HepG2 (cell line): ENCODE results near the gene DENND4B. TPM values are rescaled to one million over a fixed set of nuclear protein-coding genes. Genes with fewer than 3 reads are reported as not detected.
A peak's percentile ranks its signal among the peaks of the same experiment; 100 is the strongest.

Experiments used
- DNMT1 ChIP-seq: sonication (generic); formaldehyde crosslinking; IDR thresholded peaks from 2 replicates; pipeline ENCODE4 v1.5.1; 2020; ENCODE audit warnings: mild to moderate bottlenecking, missing genetic modification reagents
- FOXC1 ChIP-seq: sonication (generic); formaldehyde crosslinking; IDR thresholded peaks from 2 replicates; pipeline ENCODE4 v1.8.0; 2022; ENCODE audit warnings: mild to moderate bottlenecking, missing genetic modification reagents, borderline replicate concordance
- GATAD2A ChIP-seq: IDR thresholded peaks from 2 replicates; pipeline ENCODE4 v1.6.1; 2016
- HOXA7 ChIP-seq: sonication (generic); formaldehyde crosslinking; IDR thresholded peaks from 2 replicates; pipeline ENCODE4 v1.8.1; 2022; ENCODE audit warnings: mild to moderate bottlenecking, missing genetic modification reagents, moderate library complexity
- KDM6A ChIP-seq: IDR thresholded peaks from 2 replicates; pipeline ENCODE4 v1.6.1; 2016; ENCODE audit warnings: low read depth
- MTF1 ChIP-seq: sonication (generic); formaldehyde crosslinking; IDR thresholded peaks from 2 replicates; pipeline ENCODE4 v1.5.0; 2020; ENCODE audit warnings: missing genetic modification reagents
- NR3C1 ChIP-seq: sonication (generic); formaldehyde crosslinking; IDR thresholded peaks from 2 replicates; pipeline ENCODE4 v1.4.0; 2020; ENCODE audit warnings: missing genetic modification reagents
- SP2 ChIP-seq: sonication (generic); formaldehyde crosslinking; IDR thresholded peaks from 2 replicates; pipeline ENCODE4 v1.5.1; 2020; ENCODE audit warnings: mild to moderate bottlenecking, missing genetic modification reagents
- TMF1 ChIP-seq: sonication (generic); formaldehyde crosslinking; IDR thresholded peaks from 2 replicates; pipeline ENCODE4 v1.8.1; 2022; ENCODE audit warnings: low read depth, missing genetic modification reagents
- TOPORS ChIP-seq: sonication (generic); formaldehyde crosslinking; IDR thresholded peaks from 2 replicates; pipeline ENCODE4 v1.8.0; 2023; ENCODE audit warnings: mild to moderate bottlenecking, missing genetic modification reagents
- ZNF567 ChIP-seq: sonication (generic); formaldehyde crosslinking; IDR thresholded peaks from 2 replicates; pipeline ENCODE4 v1.8.1; 2023; ENCODE audit warnings: mild to moderate bottlenecking, missing genetic modification reagents, borderline replicate concordance
- ZNF674 ChIP-seq: sonication (generic); formaldehyde crosslinking; IDR thresholded peaks from 2 replicates; pipeline ENCODE4 v1.5.0; 2020; ENCODE audit warnings: low read depth, mild to moderate bottlenecking, missing genetic modification reagents
- ZNF761 ChIP-seq: sonication (generic); formaldehyde crosslinking; conservative IDR thresholded peaks from 2 replicates; pipeline ENCODE4 v1.4.0; 2020; ENCODE audit warnings: mild to moderate bottlenecking, missing genetic modification reagents
- ZNF766 ChIP-seq: sonication (generic); formaldehyde crosslinking; IDR thresholded peaks from 2 replicates; pipeline ENCODE4 v1.5.0; 2020; ENCODE audit warnings: missing genetic modification reagents, borderline replicate concordance
- polyA plus RNA-seq, 8 experiments: library from polyadenylated mRNA; depleted of rRNA in 3 of 8; stranded (reverse) in 7 of 8; unstranded in 1 of 8; fragments of >200 nt; fragmentation: Illumina TruSeq in 4 of 8; extraction: Trizol in 4 of 8; gene quantifications; 2 replicates each; pipeline versions ENCODE4 v1.2.1 to v1.2.3, GENCODE V29; 2011 to 2016; ENCODE audit warnings: low read depth in 4 of 8, missing spikeins in 1 of 8, mixed read lengths in 1 of 8; ENCODE audit not compliant: insufficient read depth in 1 of 8
- total RNA-seq, 5 experiments: library from RNA; depleted of rRNA; stranded (reverse); fragments of >200 nt; fragmentation: Illumina TruSeq; extraction: Trizol; gene quantifications; 2 replicates each; pipeline ENCODE4 v1.2.3, GENCODE V29; 2016; ENCODE audit warnings: low read depth in 1 of 5
- TF ChIP-seq, protein P1 (sequence below): sonication (generic); formaldehyde crosslinking; IDR thresholded peaks from 2 replicates; pipeline ENCODE4 v1.4.0; 2020; ENCODE audit warnings: mild to moderate bottlenecking, missing genetic modification reagents
- TF ChIP-seq, protein P2 (sequence below): sonication (generic); formaldehyde crosslinking; IDR thresholded peaks from 2 replicates; pipeline ENCODE4 v1.4.0; 2020; ENCODE audit warnings: missing genetic modification reagents
- TF ChIP-seq, protein P3 (sequence below): sonication (generic); formaldehyde crosslinking; IDR thresholded peaks from 2 replicates; pipeline ENCODE4 v1.5.0; 2020; ENCODE audit warnings: missing genetic modification reagents, mild to moderate bottlenecking, borderline replicate concordance
- TF ChIP-seq, protein P4 (sequence below): sonication (generic); formaldehyde crosslinking; conservative IDR thresholded peaks from 2 replicates; pipeline ENCODE4 v1.4.0; 2020; ENCODE audit warnings: missing genetic modification reagents
- TF ChIP-seq, protein P5 (sequence below): sonication (generic); formaldehyde crosslinking; IDR thresholded peaks from 2 replicates; pipeline ENCODE4 v1.5.1; 2020; ENCODE audit warnings: missing genetic modification reagents, mild to moderate bottlenecking, borderline replicate concordance
- TF ChIP-seq, protein P6 (sequence below): sonication (generic); formaldehyde crosslinking; IDR thresholded peaks from 2 replicates; pipeline ENCODE4 v1.4.0; 2020; ENCODE audit warnings: missing genetic modification reagents
- TF ChIP-seq, protein P7 (sequence below): sonication (generic); formaldehyde crosslinking; IDR thresholded peaks from 2 replicates; pipeline ENCODE4 v1.5.0; 2020; ENCODE audit warnings: missing genetic modification reagents, mild to moderate bottlenecking, borderline replicate concordance

DENND4B gene
- total and polyA plus RNA-seq, 2 of the 13 experiments (the other 11 are each of a cell fraction or from before 2014, with no cell fraction given): 15.1 to 20.3 TPM

DNA sequence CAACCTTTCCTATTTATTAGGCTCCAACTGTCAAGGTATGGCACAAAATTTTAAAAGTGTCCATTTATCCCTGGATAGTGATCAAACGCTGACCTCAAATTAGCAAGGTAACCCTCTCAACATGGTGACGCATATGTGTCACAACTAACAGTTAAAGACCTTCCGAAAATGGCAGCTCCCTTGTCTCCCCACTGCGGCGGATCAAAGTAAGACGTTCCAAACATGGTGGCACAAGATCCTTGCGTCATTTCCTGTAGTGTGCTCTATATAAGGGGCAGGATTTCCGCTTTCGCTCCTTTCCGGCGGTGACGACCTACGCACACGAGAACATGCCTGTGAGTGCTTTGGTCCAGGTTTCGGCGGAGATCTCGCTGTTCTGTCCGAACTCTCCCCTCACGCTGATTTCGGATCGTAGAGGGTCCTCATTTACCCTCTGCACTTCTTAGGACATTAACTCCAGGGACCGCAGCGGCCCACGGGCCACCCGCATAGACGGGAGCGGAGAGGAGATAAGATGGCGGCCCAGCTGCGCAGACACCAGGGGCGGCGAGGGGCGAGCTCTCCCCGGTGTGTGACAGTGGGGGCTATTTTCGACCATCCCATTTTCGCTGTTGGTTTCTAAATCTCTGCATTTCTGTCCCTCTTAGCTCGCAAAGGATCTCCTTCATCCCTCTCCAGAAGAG is 44.1 kb upstream of the DENND4B start, which contains the start of gene RPS27 (continued):
- TF ChIP-seq DNMT1 (0 out of 2 replicates have a peak, but pooled peaks have one; percentile 80), ZNF766 (peak; percentile 87; the same call in 1 of the 2 replicates), SP2 (CRISPR knock-in tag) (no peak; the same call in 1 of the 2 replicates), ZNF761 (CRISPR knock-in tag) (peak; percentile 91), HOXA7 (CRISPR knock-in tag) (no peak), TMF1 (no peak), FOXC1 (CRISPR knock-in tag) (peak; percentile 81), ZNF567 (CRISPR knock-in tag) (no peak), ZNF674 (no peak), MTF1 (CRISPR knock-in tag) (no peak), TOPORS (CRISPR knock-in tag) (no peak), GATAD2A (peak; percentile 53; the same call in 1 of the 2 replicates), NR3C1 (CRISPR knock-in tag) (no peak), KDM6A (0 out of 2 replicates have a peak, but pooled peaks have one; percentile 52)
- TF ChIP-seq, protein P1, sequence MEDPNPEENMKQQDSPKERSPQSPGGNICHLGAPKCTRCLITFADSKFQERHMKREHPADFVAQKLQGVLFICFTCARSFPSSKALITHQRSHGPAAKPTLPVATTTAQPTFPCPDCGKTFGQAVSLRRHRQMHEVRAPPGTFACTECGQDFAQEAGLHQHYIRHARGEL (CRISPR knock-in tag): no peak
- TF ChIP-seq, protein P2, sequence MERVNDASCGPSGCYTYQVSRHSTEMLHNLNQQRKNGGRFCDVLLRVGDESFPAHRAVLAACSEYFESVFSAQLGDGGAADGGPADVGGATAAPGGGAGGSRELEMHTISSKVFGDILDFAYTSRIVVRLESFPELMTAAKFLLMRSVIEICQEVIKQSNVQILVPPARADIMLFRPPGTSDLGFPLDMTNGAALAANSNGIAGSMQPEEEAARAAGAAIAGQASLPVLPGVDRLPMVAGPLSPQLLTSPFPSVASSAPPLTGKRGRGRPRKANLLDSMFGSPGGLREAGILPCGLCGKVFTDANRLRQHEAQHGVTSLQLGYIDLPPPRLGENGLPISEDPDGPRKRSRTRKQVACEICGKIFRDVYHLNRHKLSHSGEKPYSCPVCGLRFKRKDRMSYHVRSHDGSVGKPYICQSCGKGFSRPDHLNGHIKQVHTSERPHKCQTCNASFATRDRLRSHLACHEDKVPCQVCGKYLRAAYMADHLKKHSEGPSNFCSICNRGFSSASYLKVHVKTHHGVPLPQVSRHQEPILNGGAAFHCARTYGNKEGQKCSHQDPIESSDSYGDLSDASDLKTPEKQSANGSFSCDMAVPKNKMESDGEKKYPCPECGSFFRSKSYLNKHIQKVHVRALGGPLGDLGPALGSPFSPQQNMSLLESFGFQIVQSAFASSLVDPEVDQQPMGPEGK (CRISPR knock-in tag): no peak; the same call in 1 of the 2 replicates
- TF ChIP-seq, protein P3, sequence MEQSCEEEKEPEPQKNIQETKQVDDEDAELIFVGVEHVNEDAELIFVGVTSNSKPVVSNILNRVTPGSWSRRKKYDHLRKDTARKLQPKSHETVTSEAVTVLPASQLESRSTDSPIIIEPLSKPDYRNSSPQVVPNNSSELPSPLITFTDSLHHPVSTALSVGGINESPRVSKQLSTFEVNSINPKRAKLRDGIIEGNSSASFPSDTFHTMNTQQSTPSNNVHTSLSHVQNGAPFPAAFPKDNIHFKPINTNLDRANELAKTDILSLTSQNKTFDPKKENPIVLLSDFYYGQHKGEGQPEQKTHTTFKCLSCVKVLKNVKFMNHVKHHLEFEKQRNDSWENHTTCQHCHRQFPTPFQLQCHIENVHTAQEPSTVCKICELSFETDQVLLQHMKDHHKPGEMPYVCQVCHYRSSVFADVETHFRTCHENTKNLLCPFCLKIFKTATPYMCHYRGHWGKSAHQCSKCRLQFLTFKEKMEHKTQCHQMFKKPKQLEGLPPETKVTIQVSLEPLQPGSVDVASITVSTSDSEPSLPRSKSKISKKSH (CRISPR knock-in tag): no peak; the same call in 1 of the 2 replicates
- TF ChIP-seq, protein P4, sequence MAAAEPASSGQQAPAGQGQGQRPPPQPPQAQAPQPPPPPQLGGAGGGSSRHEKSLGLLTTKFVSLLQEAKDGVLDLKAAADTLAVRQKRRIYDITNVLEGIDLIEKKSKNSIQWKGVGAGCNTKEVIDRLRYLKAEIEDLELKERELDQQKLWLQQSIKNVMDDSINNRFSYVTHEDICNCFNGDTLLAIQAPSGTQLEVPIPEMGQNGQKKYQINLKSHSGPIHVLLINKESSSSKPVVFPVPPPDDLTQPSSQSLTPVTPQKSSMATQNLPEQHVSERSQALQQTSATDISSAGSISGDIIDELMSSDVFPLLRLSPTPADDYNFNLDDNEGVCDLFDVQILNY (CRISPR knock-in tag): peak; percentile 63; the same call in 1 of the 2 replicates
- TF ChIP-seq, protein P5, sequence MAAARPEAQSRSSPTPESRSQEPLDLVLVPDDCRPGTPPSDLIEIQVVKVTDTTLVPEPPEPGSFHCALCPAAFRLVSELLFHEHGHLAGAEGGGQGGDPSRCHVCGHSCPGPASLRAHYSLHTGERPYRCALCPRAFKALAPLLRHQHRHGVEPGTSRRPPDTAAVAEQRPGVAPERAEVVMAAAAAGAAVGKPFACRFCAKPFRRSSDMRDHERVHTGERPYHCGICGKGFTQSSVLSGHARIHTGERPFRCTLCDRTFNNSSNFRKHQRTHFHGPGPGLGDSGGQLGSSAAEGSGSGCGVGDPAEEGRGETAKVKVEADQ (CRISPR knock-in tag): no peak; the same call in 1 of the 2 replicates
- TF ChIP-seq, protein P6, sequence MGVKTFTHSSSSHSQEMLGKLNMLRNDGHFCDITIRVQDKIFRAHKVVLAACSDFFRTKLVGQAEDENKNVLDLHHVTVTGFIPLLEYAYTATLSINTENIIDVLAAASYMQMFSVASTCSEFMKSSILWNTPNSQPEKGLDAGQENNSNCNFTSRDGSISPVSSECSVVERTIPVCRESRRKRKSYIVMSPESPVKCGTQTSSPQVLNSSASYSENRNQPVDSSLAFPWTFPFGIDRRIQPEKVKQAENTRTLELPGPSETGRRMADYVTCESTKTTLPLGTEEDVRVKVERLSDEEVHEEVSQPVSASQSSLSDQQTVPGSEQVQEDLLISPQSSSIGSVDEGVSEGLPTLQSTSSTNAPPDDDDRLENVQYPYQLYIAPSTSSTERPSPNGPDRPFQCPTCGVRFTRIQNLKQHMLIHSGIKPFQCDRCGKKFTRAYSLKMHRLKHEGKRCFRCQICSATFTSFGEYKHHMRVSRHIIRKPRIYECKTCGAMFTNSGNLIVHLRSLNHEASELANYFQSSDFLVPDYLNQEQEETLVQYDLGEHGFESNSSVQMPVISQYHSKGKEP (CRISPR knock-in tag): no peak
- TF ChIP-seq, protein P7, sequence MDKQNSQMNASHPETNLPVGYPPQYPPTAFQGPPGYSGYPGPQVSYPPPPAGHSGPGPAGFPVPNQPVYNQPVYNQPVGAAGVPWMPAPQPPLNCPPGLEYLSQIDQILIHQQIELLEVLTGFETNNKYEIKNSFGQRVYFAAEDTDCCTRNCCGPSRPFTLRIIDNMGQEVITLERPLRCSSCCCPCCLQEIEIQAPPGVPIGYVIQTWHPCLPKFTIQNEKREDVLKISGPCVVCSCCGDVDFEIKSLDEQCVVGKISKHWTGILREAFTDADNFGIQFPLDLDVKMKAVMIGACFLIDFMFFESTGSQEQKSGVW (CRISPR knock-in tag): no peak
